Tibial artery (tissue), 4 donors: Measurements from ENCODE around the gene PPP1CA.

Experiments used
- DNase-seq, 2 donors: peaks; one replicate each; pipeline ENCODE4 v3.0.0-alpha.2; 2019
- H3K27ac ChIP-seq, 2 donors: fragments of 200-600 bp; sonication (generic) in 1 of 2; 1 replicate in 1 of 2; 2 replicates in 1 of 2; pipeline ENCODE4 v1.5.1; 2018 to 2019; ENCODE audit warnings: mild to moderate bottlenecking in 1 of 2
- H3K27me3 ChIP-seq, 2 donors: fragments of 200-600 bp; sonication (generic) in 1 of 2; one replicate each; pipeline versions ENCODE4 v1.5.1 to v1.6.0; 2016 to 2019
- H3K36me3 ChIP-seq, 3 donors: fragments of 200-600 bp; sonication (generic) in 2 of 3; one replicate each; pipeline ENCODE4 v1.5.1; 2016 to 2019; ENCODE audit warnings: mild to moderate bottlenecking in 2 of 3
- H3K4me1 ChIP-seq, 4 donors: fragments of 200-600 bp; sonication (generic) in 2 of 4; 1 replicate in 3 of 4; 2 replicates in 1 of 4; pipeline ENCODE4 v1.5.1; 2016 to 2019
- H3K4me3 ChIP-seq, 2 donors: fragments of 200-600 bp; sonication (generic) in 1 of 2; 1 replicate in 1 of 2; 2 replicates in 1 of 2; pipeline ENCODE4 v1.5.1; 2018 to 2019; ENCODE audit warnings: mild to moderate bottlenecking in 2 of 2
- H3K9me3 ChIP-seq, 3 donors: fragments of 200-600 bp; sonication (generic) in 1 of 3; one replicate each; pipeline ENCODE4 v1.5.1; 2016 to 2019
- CTCF ChIP-seq, 2 experiments: fragments of 200-600 bp in 1 of 2; fragments of 450-650 bp in 1 of 2; IDR thresholded peaks; one replicate each; pipeline ENCODE4 v1.5.1; 2017 to 2019; ENCODE audit warnings: antibody characterized with exemption in 2 of 2, mild to moderate bottlenecking in 1 of 2, moderate library complexity in 1 of 2
- intact Hi-C: fragments of 100-400 bp; cut with DNase I; formaldehyde crosslinking; loops from one replicate; pipeline ENCODE4 v1.15.0; 2023; ENCODE audit warnings: low total_unique reads

PPP1CA gene

DNA sequence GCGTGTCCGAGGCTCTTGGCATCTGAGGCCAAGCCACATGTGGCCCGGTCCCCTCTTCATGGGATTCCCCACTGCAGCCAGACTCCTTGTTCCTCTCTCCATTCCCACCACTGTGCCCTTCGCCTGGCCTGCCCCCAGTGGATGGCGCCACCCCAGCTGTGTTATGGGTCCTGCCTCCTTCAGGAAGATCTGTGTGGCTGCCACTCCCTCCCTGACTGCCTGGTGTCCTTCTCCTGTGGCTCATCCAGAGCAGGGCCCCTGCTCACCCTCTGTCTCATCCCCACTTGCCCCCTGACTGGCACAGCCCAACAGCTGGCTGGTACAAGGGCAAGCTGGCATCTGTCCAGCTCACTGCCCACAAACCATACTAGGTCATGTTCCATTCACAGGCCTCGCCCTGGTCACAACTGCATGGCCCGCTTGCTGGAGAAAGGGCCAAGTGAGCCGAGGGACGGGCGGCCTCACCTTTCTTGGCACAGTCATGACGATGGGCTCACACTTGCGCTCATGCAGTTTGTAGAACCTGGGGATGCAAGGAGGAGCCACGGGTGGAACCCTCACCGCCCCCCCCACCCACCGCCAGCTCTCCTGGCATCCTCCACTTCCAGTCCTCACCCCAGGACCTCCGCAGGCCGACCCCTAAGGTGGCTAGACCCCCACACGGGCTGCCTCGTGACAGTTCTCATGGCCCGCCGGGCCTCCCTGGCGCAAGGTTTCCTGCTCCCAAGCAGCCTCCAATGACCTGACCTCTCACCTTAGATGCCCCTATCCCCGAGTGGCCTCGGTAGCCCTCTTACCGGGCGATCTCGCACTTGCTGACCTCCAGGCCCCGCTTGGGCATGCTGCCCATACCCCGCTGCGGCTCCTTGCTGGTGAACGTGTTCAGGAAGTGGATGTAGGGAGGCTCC, 37.9 kb upstream of the PPP1CA start:
- H3K9me3 ChIP-seq: no peaks in the 10 kb centered on the region
- TF ChIP-seq CTCF (IDR thresholded peaks at IDR 0.05): no peak
- no peak overlapping the region for H3K4me3 ChIP-seq
- H3K27ac ChIP-seq: peak overlapping the region; percentile 51 to 64
- H3K36me3 ChIP-seq: peaks cover 0 to 77% (median 55%) of the 10 kb centered on the region in 3 donors
- intact Hi-C loops: no loop called here
- peaks cover 0 to 68% (median 40%) of the 10 kb centered on the region in 4 donors for H3K4me1 ChIP-seq
- peak in 1 of 2 donors; percentile 84 for DNase-seq
- no peaks in the 10 kb centered on the region for H3K27me3 ChIP-seq

DNA sequence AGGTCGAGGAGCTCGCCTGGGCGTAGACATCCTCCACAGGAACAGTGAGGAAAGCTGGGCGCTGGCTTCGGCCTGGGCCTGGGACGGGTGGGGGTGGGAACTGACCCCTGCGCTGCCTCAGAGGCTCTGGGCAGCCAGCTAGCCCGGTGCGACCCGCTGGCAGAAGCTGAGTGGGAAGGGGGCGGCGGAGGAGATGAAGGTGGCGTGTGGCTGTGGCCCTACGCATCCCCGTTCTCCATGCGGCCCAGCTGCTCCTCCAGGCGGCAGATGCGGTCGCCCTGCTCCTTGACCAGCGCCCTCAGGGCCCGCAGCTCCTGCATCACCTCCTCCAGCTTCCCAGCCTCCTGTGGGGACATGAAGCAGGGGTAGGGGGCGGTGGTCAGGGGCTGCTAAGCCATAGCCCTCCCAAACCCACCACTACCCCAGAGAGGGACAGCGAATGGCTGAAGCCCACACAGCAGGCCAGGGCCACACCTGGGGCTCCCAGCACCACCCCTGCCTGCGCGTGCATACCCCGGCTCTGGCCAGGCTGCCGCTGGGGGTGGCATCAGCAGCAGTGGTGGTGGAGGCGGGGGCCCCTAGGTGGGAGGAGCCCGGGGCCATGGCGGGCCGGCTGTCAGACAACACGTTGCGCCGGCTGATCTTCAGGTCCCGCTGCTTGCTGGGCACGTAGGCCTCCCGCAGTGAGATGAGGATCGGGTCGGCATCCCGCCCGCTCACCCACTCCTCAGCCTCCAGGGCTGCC, 36.7 kb upstream of the PPP1CA start:
- Histone ChIP-seq H3K4me3 (no peak overlapping the region), H3K4me1 (peaks cover 0 to 61% (median 37%) of the 10 kb centered on the region in 4 donors), H3K27me3 (no peaks in the 10 kb centered on the region), H3K9me3 (no peaks in the 10 kb centered on the region), H3K36me3 (peaks cover 2 to 89% (median 68%) of the 10 kb centered on the region in 3 donors), H3K27ac (peak overlapping the region; percentile 51 to 64)
- no peak for TF ChIP-seq CTCF (IDR thresholded peaks at IDR 0.05)
- intact Hi-C loops: no loop called here
- no peak for DNase-seq

DNA sequence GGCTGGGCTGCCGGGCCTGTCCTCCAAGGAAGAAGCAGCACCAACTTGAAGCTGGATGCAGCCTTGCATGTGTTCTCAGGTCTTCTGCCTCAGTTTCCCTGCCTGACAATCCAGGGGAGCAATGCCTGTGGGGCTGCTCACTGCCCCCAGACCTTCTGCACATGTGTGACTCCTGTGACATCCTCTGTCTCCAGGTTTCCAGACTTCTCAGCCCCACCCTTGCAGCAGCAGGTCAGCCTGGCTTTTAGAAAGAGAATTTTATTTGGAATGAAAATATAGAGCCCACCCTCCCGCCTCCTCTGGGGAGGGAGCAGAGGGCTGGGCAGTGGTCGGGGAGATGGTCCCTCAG, 36.1 kb upstream of the PPP1CA start:
- Histone ChIP-seq H3K9me3 (no peaks in the 10 kb centered on the region), H3K27ac (peak overlapping the region in 1 of 2 donors; percentile 71), H3K4me3 (no peak overlapping the region), H3K36me3 (peaks cover 7 to 95% (median 73%) of the 10 kb centered on the region in 3 donors), H3K27me3 (no peaks in the 10 kb centered on the region), H3K4me1 (peaks cover 0 to 56% (median 37%) of the 10 kb centered on the region in 4 donors)
- no peak for TF ChIP-seq CTCF (IDR thresholded peaks at IDR 0.05)
- no peak for DNase-seq
- intact Hi-C loops: no loop called here

DNA sequence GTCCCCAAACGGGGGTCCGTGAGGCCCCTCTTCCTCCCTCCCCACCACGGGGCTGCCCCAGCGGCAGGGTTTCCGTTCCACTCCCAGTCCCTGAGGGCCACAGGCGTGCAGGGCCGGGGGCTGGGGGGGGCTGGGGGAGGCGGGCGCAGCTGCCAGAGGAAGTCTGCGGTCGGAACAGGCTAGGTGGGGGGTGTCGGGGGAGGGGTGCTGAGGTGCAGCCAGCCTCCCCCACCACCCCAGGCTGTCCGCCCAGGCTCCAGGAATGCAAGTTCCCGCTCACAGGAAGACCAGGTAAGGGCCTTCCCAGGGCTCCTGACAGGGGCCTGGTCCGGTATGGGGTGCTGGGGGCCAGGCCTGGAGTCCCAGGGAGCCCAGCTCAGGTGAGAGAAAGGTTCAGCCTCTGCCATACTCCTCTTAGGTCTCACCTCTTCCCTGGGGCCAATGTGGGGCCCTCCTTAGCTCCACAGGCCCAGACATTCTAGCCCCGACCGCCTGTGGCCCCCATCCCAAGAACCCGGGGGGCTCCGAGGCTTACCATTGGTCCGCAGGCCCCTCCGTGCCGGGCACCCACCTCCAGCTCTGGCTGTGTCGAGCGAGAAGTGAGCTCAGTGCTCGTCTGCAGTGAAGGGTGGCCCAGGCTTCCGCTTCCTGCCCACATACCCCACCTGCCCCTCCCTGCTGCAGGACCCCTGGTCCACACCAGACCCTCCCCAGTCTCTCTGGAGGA, 35.6 kb upstream of the PPP1CA start, which contains the start of gene PTPRCAP:
Gene PTPRCAP, minus strand, starts transcription at position 601 of the 727 bp plus-strand sequence. Its CDS starts 63 bp downstream, at position 538.
- Histone ChIP-seq H3K9me3 (no peaks in the 10 kb centered on the region), H3K4me3 (no peak within 1 kb of the TSS), H3K4me1 (peaks cover 0 to 51% (median 32%) of the 10 kb centered on the region in 4 donors), H3K27me3 (no peaks in the 10 kb centered on the region), H3K36me3 (peaks cover 13 to 99% (median 79%) of the 10 kb centered on the region in 3 donors), H3K27ac (peak within 1 kb of the TSS; percentile 51 to 71)
- no peak for DNase-seq
- intact Hi-C loops: no loop called here
- no peak for TF ChIP-seq CTCF (IDR thresholded peaks at IDR 0.05)

DNA sequence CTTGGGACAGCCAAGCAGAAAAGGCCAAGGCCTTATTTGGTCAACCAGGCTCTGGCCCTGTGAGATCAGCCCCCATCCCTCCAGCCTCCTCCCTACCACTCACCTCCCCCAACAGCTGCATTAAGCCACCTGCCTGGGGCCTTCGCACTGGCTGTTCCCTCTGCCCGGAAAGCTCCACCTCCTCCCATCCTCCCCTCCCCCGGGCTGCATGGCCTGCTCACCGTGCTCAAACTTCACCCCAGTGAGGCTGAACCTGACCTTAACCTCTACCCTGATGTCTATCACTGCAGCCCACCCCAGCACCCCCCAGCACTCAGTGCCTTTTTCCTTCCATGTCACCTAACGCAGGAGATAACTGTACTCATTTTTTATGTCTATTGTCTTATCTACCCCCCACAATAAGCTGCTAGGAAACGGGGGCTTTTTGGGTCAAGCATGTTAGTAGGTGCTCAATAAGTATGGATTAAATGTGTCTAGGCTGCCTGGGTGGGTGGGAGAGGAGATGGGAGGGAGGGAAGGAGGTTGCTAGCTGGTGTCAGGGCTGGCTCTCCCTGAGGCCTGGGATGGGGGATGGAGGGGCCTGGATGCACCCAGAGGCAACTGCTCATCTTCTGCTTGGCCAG, 34.9 kb upstream of the PPP1CA start:
- Histone ChIP-seq H3K4me3 (no peak overlapping the region), H3K9me3 (no peaks in the 10 kb centered on the region), H3K27ac (peak overlapping the region; percentile 60 to 71), H3K27me3 (no peaks in the 10 kb centered on the region), H3K4me1 (peaks cover 0 to 46% (median 28%) of the 10 kb centered on the region in 4 donors), H3K36me3 (peaks cover 20 to 99% (median 83%) of the 10 kb centered on the region in 3 donors)
- intact Hi-C loops: no loop called here
- DNase-seq: peak in 1 of 2 donors; percentile 79
- TF ChIP-seq CTCF (IDR thresholded peaks at IDR 0.05): no peak
